Panc1 (cell line): ENCODE results near the gene ACKR2.

Experiments
- CTCF ChIP-seq: fragments of 450-650 bp; IDR thresholded peaks from 2 replicates; pipeline ENCODE4 v1.5.1; 2017; ENCODE audit warnings: mild to moderate bottlenecking
- POLR2AphosphoS5 ChIP-seq: IDR thresholded peaks from 2 replicates; pipeline ENCODE4 v1.6.1; 2012; ENCODE audit warnings: mild to moderate bottlenecking, low read depth, low read length, moderate library complexity
- REST ChIP-seq, 2 experiments: IDR thresholded peaks; 2 replicates each; pipeline ENCODE4 v1.6.1; 2011 to 2012; ENCODE audit warnings: low read depth in 2 of 2, control low read depth in 1 of 2, low read length in 1 of 2, mild to moderate bottlenecking in 1 of 2, moderate library complexity in 1 of 2; ENCODE audit not compliant: insufficient read depth in 1 of 2
- SIN3A ChIP-seq: IDR thresholded peaks from 2 replicates; pipeline ENCODE4 v1.6.1; 2012; ENCODE audit warnings: low read depth, mild to moderate bottlenecking, low read length, moderate library complexity, borderline replicate concordance; ENCODE audit not compliant: insufficient read depth
- TCF7L2 ChIP-seq: IDR thresholded peaks from 2 replicates; pipeline ENCODE4 v1.6.1; 2011; ENCODE audit warnings: mild to moderate bottlenecking, low read depth, low read length, inconsistent platforms

GRCh38 chr3:42906848-42907183, 97.6 kb downstream of the ACKR2 start:
- TF ChIP-seq CTCF (no peak), POLR2AphosphoS5 (no peak), TCF7L2 (no peak), SIN3A (no peak), REST (IDR thresholded peaks at IDR 0.05; ENCODE audit: insufficient read depth in 1 of 2, low read depth in 2 of 2, low read length in 1 of 2) (no peak)
